ENCODE data around the gene TNF.

DNA sequence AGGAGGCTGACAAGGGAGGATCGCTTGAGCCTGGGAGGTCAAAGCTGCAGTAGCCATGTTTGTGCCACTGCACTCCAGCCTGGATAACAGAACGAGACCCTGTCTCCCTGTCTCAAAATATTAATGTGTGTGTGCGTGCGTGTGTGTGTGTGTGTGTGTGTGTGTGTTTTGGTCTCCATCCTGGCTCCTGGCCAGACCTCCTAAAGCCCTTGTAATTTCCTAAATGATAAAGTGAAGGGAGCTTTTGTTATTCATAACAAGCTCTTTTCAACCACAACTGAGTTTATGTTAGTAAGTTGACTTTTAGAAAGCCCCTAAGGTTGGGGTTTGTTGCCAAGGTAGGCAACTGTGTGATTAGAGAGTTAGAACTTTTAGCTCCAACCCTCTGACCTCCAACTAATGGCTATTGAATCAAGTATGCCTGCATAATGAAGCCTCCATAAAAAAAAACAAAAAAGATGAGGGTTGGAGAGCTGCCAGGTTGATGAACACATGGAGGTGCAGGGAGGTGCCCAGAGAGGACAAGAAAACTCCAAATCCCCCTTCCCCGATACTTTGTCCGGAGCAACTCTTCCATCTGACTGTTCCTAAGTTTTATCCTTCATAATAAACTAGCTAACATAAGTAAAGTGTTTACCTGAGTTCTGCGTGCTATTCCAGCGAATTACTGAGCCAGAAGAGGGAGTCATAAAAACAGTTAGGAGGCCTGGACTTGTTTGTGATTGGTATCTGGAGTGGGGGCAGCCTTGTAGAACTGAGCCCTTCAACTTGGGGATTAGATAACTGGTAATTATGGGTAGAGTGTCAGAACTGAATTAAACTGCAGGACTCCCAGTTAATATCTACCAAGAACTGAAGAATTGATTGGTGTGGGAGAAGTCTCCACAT is 34.4 kb downstream of the TNF start:
- no peak for TF ChIP-seq POLR2A (IDR thresholded peaks at IDR 0.05)
- TF ChIP-seq, protein P1, sequence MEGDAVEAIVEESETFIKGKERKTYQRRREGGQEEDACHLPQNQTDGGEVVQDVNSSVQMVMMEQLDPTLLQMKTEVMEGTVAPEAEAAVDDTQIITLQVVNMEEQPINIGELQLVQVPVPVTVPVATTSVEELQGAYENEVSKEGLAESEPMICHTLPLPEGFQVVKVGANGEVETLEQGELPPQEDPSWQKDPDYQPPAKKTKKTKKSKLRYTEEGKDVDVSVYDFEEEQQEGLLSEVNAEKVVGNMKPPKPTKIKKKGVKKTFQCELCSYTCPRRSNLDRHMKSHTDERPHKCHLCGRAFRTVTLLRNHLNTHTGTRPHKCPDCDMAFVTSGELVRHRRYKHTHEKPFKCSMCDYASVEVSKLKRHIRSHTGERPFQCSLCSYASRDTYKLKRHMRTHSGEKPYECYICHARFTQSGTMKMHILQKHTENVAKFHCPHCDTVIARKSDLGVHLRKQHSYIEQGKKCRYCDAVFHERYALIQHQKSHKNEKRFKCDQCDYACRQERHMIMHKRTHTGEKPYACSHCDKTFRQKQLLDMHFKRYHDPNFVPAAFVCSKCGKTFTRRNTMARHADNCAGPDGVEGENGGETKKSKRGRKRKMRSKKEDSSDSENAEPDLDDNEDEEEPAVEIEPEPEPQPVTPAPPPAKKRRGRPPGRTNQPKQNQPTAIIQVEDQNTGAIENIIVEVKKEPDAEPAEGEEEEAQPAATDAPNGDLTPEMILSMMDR (IDR thresholded peaks at IDR 0.05), result no peak
- TF ChIP-seq POLR2AphosphoS5 (IDR thresholded peaks at IDR 0.05; ENCODE audit: insufficient read depth in 1 of 2, low read depth in 1 of 2), result no peak
